ENCODE data around the gene KRTAP10-10.
"Not testable (repeated sequence)": the region's sequence is repeated elsewhere in the genome, so short reads cannot be mapped to it uniquely, and the experiment has no call there.

KRTAP10-10 gene

DNA sequence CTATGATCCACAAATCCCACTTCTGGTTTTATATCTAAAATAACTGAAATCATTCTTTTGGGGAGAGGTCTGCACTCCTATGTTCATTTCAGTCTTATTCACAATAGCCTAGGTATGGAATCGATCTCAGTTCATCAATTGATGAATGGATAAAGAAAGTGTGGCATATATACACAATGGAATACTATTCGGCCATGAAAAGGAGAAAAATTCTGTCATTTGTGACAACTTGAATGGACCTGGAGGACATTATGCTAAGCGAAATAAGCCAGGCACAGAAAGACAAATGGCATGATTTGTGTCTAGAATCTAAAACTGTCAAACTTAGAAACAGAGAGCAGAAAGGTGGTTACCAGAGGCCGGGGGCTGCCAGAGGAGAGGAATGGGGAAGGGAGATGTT, 30.7 kb upstream of the KRTAP10-10 start:
- peaks cover 33% of the 10 kb centered on the region for H3K9me3 ChIP-seq (ENCODE audit: control insufficient read depth, insufficient read depth, low read depth, low read length)
- H3K36me3 ChIP-seq (ENCODE audit: control insufficient read depth, insufficient read depth, low read length): no peaks in the 10 kb centered on the region
- no peaks in the 10 kb centered on the region for H3K27me3 ChIP-seq (ENCODE audit: control insufficient read depth, insufficient read depth, low read length)
- H3K9ac ChIP-seq (ENCODE audit: low read length): no peak overlapping the region
- no peak overlapping the region for H3K27ac ChIP-seq (ENCODE audit: low read depth, low read length)
- H3K4me1 ChIP-seq (ENCODE audit: control insufficient read depth, insufficient read depth, low read length): no peaks in the 10 kb centered on the region
- no peak overlapping the region for H3K4me3 ChIP-seq (ENCODE audit: low read depth, low read length)

DNA sequence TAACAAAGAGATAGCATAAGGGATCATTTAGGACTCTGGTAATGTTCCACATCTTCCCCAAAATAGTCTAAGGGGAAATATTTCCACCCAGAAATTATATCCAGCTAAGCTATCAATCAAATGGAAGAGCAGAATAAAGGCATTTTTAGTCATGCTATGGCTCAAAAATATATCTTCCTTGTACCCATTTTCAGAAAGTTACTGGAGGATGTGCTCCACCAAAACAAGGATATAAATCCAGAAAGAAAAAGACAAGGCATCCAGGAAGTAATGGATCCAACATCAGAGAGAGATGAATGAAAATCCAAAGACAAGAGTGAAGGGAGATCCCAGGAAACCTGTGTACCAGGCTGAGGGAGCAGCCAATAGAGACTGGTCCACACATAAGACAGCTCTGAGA, 28.0 kb upstream of the KRTAP10-10 start:
- no peaks in the 10 kb centered on the region for H3K36me3 ChIP-seq (ENCODE audit: control insufficient read depth, insufficient read depth, low read length)
- no peaks in the 10 kb centered on the region for H3K4me1 ChIP-seq (ENCODE audit: control insufficient read depth, insufficient read depth, low read length)
- no peak overlapping the region for H3K9ac ChIP-seq (ENCODE audit: low read length)
- H3K9me3 ChIP-seq (ENCODE audit: control insufficient read depth, insufficient read depth, low read depth, low read length): peaks cover 43% of the 10 kb centered on the region
- no peak overlapping the region for H3K4me3 ChIP-seq (ENCODE audit: low read depth, low read length)
- H3K27ac ChIP-seq (ENCODE audit: low read depth, low read length): no peak overlapping the region
- no peaks in the 10 kb centered on the region for H3K27me3 ChIP-seq (ENCODE audit: control insufficient read depth, insufficient read depth, low read length)

DNA sequence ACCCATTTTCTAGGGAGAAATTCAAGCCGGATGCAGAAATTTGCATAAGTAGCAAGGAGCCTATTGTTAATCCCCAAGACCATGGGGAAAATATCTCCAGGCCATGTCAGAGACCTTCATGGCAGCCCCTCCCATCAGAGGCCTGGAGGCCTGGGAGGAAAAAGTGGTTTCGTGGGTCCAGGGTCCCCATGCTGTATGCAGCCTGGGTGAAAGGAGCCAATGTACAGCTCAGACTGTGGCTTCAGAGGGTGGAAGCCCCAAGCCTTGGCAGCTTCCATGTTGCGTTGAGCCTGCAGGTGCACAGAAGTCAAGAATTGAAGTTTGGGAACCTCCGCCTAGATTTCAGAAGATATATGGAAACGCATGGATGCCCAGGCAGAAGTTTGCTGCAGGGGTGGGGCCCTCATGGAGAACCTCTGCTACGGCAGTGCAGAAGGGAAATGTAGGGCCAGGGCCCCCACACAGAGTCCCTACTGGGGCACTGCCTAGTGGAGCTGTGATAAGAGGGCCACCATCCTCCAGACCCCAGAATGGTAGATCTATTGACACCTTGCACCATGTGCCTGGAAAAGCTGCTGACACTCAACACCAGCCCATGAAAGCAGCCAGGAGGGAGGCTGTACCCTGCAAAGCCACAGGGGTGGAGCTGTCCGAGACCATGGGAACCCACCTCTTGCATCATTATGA, 26.9 kb upstream of the KRTAP10-10 start:
- H3K36me3 ChIP-seq (ENCODE audit: control insufficient read depth, insufficient read depth, low read length); H3K27ac ChIP-seq (ENCODE audit: low read depth, low read length); H3K4me1 ChIP-seq (ENCODE audit: control insufficient read depth, insufficient read depth, low read length); H3K27me3 ChIP-seq (ENCODE audit: control insufficient read depth, insufficient read depth, low read length); H3K9ac ChIP-seq (ENCODE audit: low read length); H3K4me3 ChIP-seq (ENCODE audit: low read depth, low read length): not testable (repeated sequence)
- peaks cover 40% of the 10 kb centered on the region for H3K9me3 ChIP-seq (ENCODE audit: control insufficient read depth, insufficient read depth, low read depth, low read length)

DNA sequence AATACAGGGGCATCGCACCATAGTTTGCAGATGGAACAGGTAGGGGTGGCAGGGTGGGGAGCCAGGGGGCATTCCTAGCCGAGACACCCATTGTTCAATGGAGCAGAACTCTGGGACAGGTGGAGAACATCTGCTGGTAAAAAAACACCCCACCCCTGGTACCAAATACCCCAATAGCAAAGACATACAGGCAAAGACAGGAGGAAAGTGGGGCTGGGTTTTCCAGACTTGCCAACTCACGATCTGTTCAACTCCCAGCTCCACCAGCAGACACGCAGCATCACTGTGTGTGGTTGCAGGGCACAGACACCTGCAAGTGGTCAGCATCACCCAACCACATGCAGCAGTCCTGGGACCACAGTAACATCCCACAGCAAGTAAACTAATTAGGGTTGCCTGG, 25.6 kb upstream of the KRTAP10-10 start:
- Histone ChIP-seq H3K9me3 (ENCODE audit: control insufficient read depth, insufficient read depth, low read depth, low read length) (peaks cover 38% of the 10 kb centered on the region), H3K4me3 (ENCODE audit: low read depth, low read length) (no peak overlapping the region), H3K27me3 (ENCODE audit: control insufficient read depth, insufficient read depth, low read length) (no peaks in the 10 kb centered on the region), H3K27ac (ENCODE audit: low read depth, low read length) (no peak overlapping the region), H3K9ac (ENCODE audit: low read length) (no peak overlapping the region), H3K36me3 (ENCODE audit: control insufficient read depth, insufficient read depth, low read length) (no peaks in the 10 kb centered on the region), H3K4me1 (ENCODE audit: control insufficient read depth, insufficient read depth, low read length) (no peaks in the 10 kb centered on the region)

DNA sequence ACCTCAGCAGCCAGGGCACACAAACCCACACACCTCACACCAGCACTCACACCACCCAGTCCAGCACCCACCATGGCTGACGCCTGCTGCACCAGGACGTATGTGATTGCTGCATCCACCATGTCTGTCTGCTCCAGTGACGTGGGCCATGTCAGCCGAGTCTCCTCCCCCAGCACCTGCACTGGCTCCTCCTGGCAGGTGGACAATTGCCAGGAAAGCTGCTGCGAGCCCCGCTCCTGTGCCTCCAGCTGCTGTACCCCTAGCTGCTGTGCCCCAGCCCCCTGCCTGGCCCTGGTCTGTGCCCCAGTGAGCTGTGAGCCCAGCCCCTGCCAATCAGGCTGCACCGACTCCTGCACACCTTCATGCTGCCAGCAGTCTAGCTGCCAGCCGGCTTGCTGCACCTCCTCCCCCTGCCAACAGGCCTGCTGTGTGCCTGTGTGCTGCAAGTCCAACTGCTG, 25.1 kb upstream of the KRTAP10-10 start, which contains the start of gene KRTAP10-8:
Gene KRTAP10-8, plus strand, starts transcription at position 51 of the 458 bp plus-strand sequence. Its CDS starts 22 bp downstream, at position 73.
- no peaks in the 10 kb centered on the region for H3K36me3 ChIP-seq (ENCODE audit: control insufficient read depth, insufficient read depth, low read length)
- no peak within 1 kb of the TSS for H3K9ac ChIP-seq (ENCODE audit: low read length)
- no peak within 1 kb of the TSS for H3K27ac ChIP-seq (ENCODE audit: low read depth, low read length)
- peaks cover 37% of the 10 kb centered on the region for H3K9me3 ChIP-seq (ENCODE audit: control insufficient read depth, insufficient read depth, low read depth, low read length)
- no peaks in the 10 kb centered on the region for H3K27me3 ChIP-seq (ENCODE audit: control insufficient read depth, insufficient read depth, low read length)
- H3K4me3 ChIP-seq (ENCODE audit: low read depth, low read length): no peak within 1 kb of the TSS
- H3K4me1 ChIP-seq (ENCODE audit: control insufficient read depth, insufficient read depth, low read length): no peaks in the 10 kb centered on the region

DNA sequence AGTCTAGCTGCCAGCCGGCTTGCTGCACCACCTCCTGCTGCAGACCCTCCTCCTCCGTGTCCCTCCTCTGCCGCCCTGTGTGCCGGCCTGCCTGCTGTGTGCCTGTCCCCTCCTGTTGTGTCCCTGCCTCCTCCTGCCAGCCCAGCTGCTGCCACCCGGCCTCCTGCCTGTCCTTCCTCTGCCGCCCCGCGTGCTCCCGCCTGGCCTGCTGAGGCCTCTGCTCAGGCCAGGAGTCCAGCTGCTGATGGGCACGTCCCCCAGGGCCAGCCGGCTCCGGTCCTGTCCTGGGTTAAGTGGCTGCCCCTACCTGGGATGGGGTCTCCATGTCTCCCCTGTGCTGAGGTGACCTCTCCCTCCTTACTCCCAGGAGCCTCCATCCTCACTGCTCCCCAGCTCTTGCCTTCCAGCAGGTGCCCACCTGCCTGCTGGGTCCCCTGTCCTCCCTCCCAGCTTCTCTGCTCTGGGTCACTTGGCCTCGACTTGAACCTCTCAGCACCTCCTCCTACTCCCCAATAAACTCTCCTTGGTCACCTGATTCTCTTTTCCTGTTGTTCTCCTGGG, 24.4 kb upstream of the KRTAP10-10 start:
- Histone ChIP-seq H3K9ac (ENCODE audit: low read length) (no peak overlapping the region), H3K27me3 (ENCODE audit: control insufficient read depth, insufficient read depth, low read length) (no peaks in the 10 kb centered on the region), H3K9me3 (ENCODE audit: control insufficient read depth, insufficient read depth, low read depth, low read length) (peaks cover 37% of the 10 kb centered on the region), H3K36me3 (ENCODE audit: control insufficient read depth, insufficient read depth, low read length) (no peaks in the 10 kb centered on the region), H3K4me1 (ENCODE audit: control insufficient read depth, insufficient read depth, low read length) (no peaks in the 10 kb centered on the region), H3K27ac (ENCODE audit: low read depth, low read length) (no peak overlapping the region), H3K4me3 (ENCODE audit: low read depth, low read length) (no peak overlapping the region)

DNA sequence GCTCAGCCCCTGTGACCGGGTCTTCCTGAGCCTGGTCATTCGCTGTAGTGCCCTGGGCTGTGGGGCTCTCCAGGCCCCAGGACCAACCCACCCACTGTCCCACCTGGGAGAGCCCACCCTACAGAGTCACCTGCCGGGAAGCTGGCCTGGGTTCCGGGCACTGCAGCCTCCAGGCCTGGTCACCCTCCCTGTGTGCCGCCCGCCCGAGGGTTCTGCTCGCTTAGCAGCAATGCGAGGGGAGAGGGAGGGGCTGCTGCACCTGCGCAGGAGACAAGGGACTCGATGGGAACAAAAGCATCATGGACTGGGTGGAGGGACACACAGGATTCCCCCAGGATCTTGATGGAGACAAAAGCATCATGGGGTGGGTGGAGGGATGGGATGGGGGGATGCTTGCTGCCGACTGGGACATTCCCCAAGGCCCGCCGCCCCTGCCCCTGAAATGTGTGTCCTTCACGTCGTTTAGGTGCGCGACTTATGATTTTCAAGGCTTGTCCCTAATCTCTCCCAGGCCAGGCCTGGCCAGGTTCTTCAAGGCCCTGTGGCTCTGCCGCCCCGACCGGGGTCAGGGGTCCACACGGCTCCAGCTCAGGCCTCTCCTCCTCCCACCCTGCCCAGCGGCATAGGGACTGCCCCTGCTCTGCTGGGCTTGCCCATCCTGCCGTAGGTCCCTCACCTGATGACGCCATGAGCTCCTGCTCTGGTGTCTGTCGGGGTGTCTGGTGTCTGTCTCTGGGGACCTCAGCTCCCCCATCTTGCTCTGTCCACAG, 23.6 kb upstream of the KRTAP10-10 start:
- Histone ChIP-seq H3K9ac (ENCODE audit: low read length) (no peak overlapping the region), H3K4me3 (ENCODE audit: low read depth, low read length) (no peak overlapping the region), H3K36me3 (ENCODE audit: control insufficient read depth, insufficient read depth, low read length) (no peaks in the 10 kb centered on the region), H3K27me3 (ENCODE audit: control insufficient read depth, insufficient read depth, low read length) (no peaks in the 10 kb centered on the region), H3K9me3 (ENCODE audit: control insufficient read depth, insufficient read depth, low read depth, low read length) (peaks cover 37% of the 10 kb centered on the region), H3K4me1 (ENCODE audit: control insufficient read depth, insufficient read depth, low read length) (no peaks in the 10 kb centered on the region), H3K27ac (ENCODE audit: low read depth, low read length) (no peak overlapping the region)

DNA sequence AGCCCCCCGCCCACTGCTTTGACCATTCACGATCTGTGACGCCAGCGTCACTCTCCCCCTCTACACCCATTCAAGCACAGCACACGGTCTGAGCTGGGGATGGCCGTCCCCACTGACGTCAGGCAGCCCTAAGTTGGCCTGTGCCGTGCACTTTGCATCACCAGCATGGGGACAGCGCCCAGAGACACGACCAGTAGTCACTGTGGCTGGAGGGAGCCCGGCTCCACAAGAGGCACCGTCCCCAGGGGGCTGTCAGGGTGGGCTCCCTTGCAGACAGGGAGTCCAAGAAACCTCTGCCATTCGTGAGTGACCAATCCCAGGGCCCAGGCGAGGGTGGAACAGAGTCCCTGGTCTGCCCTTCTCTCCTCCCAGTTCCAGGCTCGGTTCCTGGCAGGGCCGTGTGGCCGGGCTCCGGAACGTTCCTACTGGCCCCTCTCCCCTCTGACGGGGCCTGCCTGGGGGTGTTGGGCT, 23.0 kb upstream of the KRTAP10-10 start:
- H3K9me3 ChIP-seq (ENCODE audit: control insufficient read depth, insufficient read depth, low read depth, low read length): peaks cover 34% of the 10 kb centered on the region
- no peak overlapping the region for H3K9ac ChIP-seq (ENCODE audit: low read length)
- no peaks in the 10 kb centered on the region for H3K4me1 ChIP-seq (ENCODE audit: control insufficient read depth, insufficient read depth, low read length)
- no peak overlapping the region for H3K4me3 ChIP-seq (ENCODE audit: low read depth, low read length)
- H3K36me3 ChIP-seq (ENCODE audit: control insufficient read depth, insufficient read depth, low read length): no peaks in the 10 kb centered on the region
- no peaks in the 10 kb centered on the region for H3K27me3 ChIP-seq (ENCODE audit: control insufficient read depth, insufficient read depth, low read length)
- no peak overlapping the region for H3K27ac ChIP-seq (ENCODE audit: low read depth, low read length)

DNA sequence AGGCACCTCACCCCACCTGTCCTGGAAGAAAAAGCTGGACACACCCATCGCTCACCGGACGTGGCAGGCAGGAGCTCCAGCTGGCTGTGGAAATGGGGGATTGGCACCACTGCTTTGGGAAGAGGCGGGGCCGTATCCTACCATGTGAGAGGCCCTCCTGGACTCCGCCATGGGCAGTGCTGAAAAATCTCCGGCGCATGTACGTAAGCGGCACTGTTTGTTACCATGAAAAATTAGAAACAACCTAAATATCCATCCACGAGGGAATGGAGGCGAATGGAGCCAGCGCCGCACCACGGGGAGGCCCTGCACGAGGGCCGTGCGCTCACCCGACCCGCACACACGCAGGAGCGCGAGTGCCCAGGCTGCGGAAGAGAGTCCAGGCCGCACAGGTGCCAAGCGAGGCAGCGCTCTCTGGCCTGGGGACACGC, 22.2 kb upstream of the KRTAP10-10 start:
- no peak overlapping the region for H3K9ac ChIP-seq (ENCODE audit: low read length)

DNA sequence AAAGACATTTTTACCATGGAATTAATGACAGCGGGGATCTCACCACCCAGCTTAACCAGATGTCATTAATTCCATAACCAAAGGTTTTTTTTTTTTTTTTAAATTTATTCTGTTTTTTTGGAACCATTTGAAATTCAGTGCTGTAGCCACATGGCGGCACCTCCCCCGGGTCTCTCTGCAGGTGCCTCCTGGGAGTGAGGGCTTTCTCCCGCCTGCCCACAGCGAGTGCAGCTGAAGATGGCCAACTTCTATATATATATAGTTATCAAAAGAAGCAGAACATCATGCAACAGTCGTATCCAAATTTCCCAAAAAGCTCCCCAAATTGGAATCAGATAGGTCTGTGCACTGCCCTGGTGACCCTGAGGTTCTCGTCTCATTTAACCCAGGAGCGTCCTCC, 21.7 kb upstream of the KRTAP10-10 start:
- Histone ChIP-seq H3K27ac (ENCODE audit: low read depth, low read length) (no peak overlapping the region), H3K4me1 (ENCODE audit: control insufficient read depth, insufficient read depth, low read length) (no peaks in the 10 kb centered on the region), H3K4me3 (ENCODE audit: low read depth, low read length) (no peak overlapping the region), H3K9me3 (ENCODE audit: control insufficient read depth, insufficient read depth, low read depth, low read length) (peaks cover 32% of the 10 kb centered on the region), H3K9ac (ENCODE audit: low read length) (no peak overlapping the region), H3K27me3 (ENCODE audit: control insufficient read depth, insufficient read depth, low read length) (no peaks in the 10 kb centered on the region), H3K36me3 (ENCODE audit: control insufficient read depth, insufficient read depth, low read length) (no peaks in the 10 kb centered on the region)

More for the DNA sequence above, 22.2 kb upstream of the KRTAP10-10 start:
- H3K27ac ChIP-seq (ENCODE audit: low read depth, low read length): no peak overlapping the region
- H3K27me3 ChIP-seq (ENCODE audit: control insufficient read depth, insufficient read depth, low read length): no peaks in the 10 kb centered on the region
- no peaks in the 10 kb centered on the region for H3K36me3 ChIP-seq (ENCODE audit: control insufficient read depth, insufficient read depth, low read length)
- no peaks in the 10 kb centered on the region for H3K4me1 ChIP-seq (ENCODE audit: control insufficient read depth, insufficient read depth, low read length)
- H3K4me3 ChIP-seq (ENCODE audit: low read depth, low read length): no peak overlapping the region
- H3K9me3 ChIP-seq (ENCODE audit: control insufficient read depth, insufficient read depth, low read depth, low read length): peaks cover 34% of the 10 kb centered on the region
